Epithelial cell of umbilical artery (primary cell): Measurements from ENCODE around the gene ZNF232. TPM values are rescaled to one million over a fixed set of nuclear protein-coding genes. Genes with fewer than 3 reads are reported as not detected.

ENCODE experiments used
- total RNA-seq: library from RNA; depleted of rRNA; stranded (reverse); fragments of >200 nt; gene quantifications from 2 replicates; pipeline ENCODE4 v1.2.3, GENCODE V29; 2014

ZNF232 gene
- 4.9 and 6.4 TPM in 2 replicates for total RNA-seq

DNA sequence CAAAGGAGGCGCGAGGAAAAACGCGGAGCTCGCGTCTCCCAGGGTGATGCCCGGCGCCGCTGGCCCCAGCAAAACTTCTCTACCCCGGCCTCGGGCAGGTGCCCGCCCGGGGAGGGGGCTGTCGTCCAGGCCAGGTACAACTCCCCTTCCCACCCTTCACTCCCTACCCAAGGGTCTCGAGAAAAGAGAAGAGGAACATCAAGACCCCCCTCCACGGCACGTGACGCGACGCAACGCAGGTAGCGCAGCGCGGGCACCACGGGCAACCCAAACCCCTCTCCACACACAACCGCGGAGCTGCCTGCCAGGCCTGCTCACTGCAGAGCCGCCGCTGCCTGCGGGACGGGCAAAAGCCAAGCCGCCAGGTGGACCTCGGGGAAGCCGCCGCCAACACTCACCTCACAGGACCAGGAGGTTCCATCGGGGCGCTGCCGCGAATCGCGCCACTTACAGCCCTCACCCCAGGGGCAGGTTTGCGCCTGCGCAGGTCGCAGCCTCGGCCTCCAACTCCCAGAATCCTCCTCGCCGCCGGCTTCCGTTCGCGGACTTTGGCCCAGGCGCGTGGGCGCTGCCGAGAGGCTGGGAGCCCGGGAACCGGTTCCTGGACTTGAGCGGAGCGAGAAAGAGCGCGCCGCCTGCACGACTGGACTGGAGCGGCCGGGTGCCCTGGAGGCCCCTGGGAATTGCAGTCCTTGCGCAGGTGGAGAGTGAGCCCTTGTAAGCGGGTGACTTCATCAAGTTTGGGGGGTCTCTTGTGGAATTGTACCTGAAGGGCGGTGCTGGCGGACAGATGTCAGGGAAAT, at the start of gene ZNF232:
Gene ZNF232 (minus strand): TSS at position 477 of the 803 bp plus-strand sequence. CDS start 56 bp downstream, at position 421.

GRCh38 chr17:5115673-5116651, 4.3 kb upstream of the ZNF232 start, which contains the start of gene USP6:
Gene USP6, plus strand, starts transcription at chr17:5116032. Its CDS starts 14,336 bp downstream, at chr17:5130368.

DNA sequence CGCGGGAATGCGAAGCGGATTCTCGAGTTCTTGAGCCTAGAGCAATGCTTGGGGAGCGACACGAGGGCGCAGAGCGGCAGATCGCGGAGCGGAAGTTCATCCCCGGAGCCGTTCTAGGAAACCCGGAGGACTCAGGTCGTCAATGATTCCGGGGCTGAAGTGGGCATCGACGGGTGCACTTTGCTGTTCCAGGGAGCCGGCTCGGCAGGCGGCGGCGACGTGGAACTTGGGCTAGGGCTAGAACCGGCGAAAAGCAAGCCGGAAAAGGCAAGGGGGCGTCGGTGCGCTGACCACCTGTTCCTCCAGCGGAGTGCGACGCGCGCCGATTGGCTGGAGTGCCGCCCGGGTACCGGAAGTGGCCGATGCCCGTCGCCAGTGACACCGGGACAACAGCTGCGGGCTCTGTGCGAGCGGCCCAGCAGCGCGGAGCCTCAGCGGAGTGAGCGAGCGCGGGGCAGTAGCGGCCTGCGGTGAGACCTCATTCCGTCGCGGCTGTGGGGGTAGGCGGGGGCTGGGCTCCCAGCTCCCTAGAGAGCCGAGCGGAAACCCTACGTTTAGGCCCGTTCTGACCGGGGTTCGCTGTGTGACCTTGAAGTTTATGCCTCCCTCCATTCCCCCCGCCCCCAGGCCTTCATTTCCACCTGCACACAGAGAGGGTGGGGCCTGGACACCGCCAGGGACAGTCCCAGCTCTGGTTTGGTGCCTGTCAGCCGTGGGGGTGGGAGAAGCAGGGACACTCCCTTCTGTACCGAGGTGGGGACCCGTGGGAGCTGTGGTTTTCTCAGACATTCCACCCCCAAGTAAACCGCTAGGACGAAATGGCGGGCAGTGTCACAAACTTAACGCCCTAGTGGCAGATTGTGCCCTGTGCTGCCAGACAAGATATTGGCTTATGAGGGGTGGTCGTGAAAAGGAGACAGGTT, 33.3 kb downstream of the ZNF232 start, which contains the start of gene ZFP3:
Gene ZFP3 (plus strand): TSS at position 362 of the 923 bp plus-strand sequence. CDS start 13,038 bp downstream, outside the sequence.

Other genes starting within 250 kb of the ZNF232 start
- gene C17orf107, start 212.3 kb downstream of the ZNF232 start, total RNA-seq: 0.61 and 1.3 TPM in 2 replicates
- 0.30 and 0.97 TPM in 2 replicates for gene CHRNE, start 208.8 kb downstream of the ZNF232 start, total RNA-seq
- not detected in 2 replicates for gene GP1BA, start 179.6 kb downstream of the ZNF232 start, total RNA-seq
- 56.8 and 59.4 TPM in 2 replicates for gene SLC25A11, start 171.8 kb downstream of the ZNF232 start, total RNA-seq
- 11.0 and 11.2 TPM in 2 replicates for gene RNF167, start 171.6 kb downstream of the ZNF232 start, total RNA-seq
- gene PFN1, start 163.3 kb downstream of the ZNF232 start, total RNA-seq: 292 and 379 TPM in 2 replicates
- gene ENO3, start 160.8 kb downstream of the ZNF232 start, total RNA-seq: 1.3 and 2.3 TPM in 2 replicates
- gene SPAG7, start 144.1 kb downstream of the ZNF232 start, total RNA-seq: 55.2 and 56.5 TPM in 2 replicates
- gene CAMTA2, start 124.2 kb downstream of the ZNF232 start, total RNA-seq: 3.2 and 8.1 TPM in 2 replicates
- not detected in 2 replicates for gene INCA1, start 114.4 kb downstream of the ZNF232 start, total RNA-seq
- gene KIF1C, start 113.9 kb downstream of the ZNF232 start, total RNA-seq: 44.4 and 60.1 TPM in 2 replicates
- under 0.01 TPM in 1 of 2 replicates, not detected in the other for gene SLC52A1, start 76.5 kb downstream of the ZNF232 start, total RNA-seq
- 0.97 and 1.2 TPM in 2 replicates for gene ZFP3, start 33.4 kb downstream of the ZNF232 start, total RNA-seq
- not detected in 2 replicates for gene USP6, start 4.2 kb upstream of the ZNF232 start, total RNA-seq
- gene ZNF594, start 80.0 kb upstream of the ZNF232 start, total RNA-seq: 1.6 and 5.0 TPM in 2 replicates
- gene SCIMP, start 123.0 kb upstream of the ZNF232 start, total RNA-seq: not detected in 2 replicates
- 48.1 and 55.5 TPM in 2 replicates for gene RABEP1, start 170.4 kb upstream of the ZNF232 start, total RNA-seq